ENCODE results near the gene MRPL24. TPM values are rescaled to one million over a fixed set of nuclear protein-coding genes. Genes with fewer than 3 reads are reported as not detected.

MRPL24 gene
- total and polyA plus RNA-seq, 9 of the 15 experiments (the other 6 are each of a cell fraction or from before 2014, with no cell fraction given) = 74.3 to 267 (median 113) TPM

GRCh38 chr1:156728599-156729462 is 12.1 kb downstream of the MRPL24 start, which contains the start of gene ISG20L2 (continued):
- TF ChIP-seq ZBTB49 (CRISPR knock-in tag; IDR thresholded peaks at IDR 0.05; ENCODE audit: borderline replicate concordance) = no peak
- TF ChIP-seq MTA1 (IDR thresholded peaks at IDR 0.05; ENCODE audit: borderline replicate concordance) = peak; percentile 98
- TF ChIP-seq ZC3H8 (IDR thresholded peaks at IDR 0.05) = no peak
- TF ChIP-seq ZFP36 (IDR thresholded peaks at IDR 0.05; ENCODE audit: low read depth, low read length, partially characterized antibody) = no peak
- TF ChIP-seq IRF1 (CRISPR knock-in tag; IDR thresholded peaks at IDR 0.05; ENCODE audit: borderline replicate concordance) = no peak
- TF ChIP-seq GTF3C2 (IDR thresholded peaks at IDR 0.05; ENCODE audit: borderline replicate concordance, extremely low read depth, insufficient read length) = no peak
- no peak for TF ChIP-seq HLTF (IDR thresholded peaks at IDR 0.05)
- TF ChIP-seq LEF1 (IDR thresholded peaks at IDR 0.05) = 0 out of 2 replicates have a peak, but pooled peaks have one; percentile 65
- peak; percentile 64 for TF ChIP-seq KDM5B (IDR thresholded peaks at IDR 0.05; ENCODE audit: insufficient replicate concordance, low read depth, low read length)
- no peak for TF ChIP-seq POLR3A (IDR thresholded peaks at IDR 0.05; ENCODE audit: borderline replicate concordance, extremely low read depth, insufficient read depth, insufficient read length)
- TF ChIP-seq MTA2 (IDR thresholded peaks at IDR 0.05; ENCODE audit: low read depth) = no peak
- TF ChIP-seq MCM3 (IDR thresholded peaks at IDR 0.05) = no peak
- no peak for TF ChIP-seq HES1 (IDR thresholded peaks at IDR 0.05; ENCODE audit: low read depth)
- TF ChIP-seq RNF2 (IDR thresholded peaks at IDR 0.05) = no peak; the same call in 1 of the 2 replicates
- TF ChIP-seq ERF (CRISPR knock-in tag; IDR thresholded peaks at IDR 0.05) = peak; percentile 42; the same call in 1 of the 2 replicates
- TF ChIP-seq ZNF398 (CRISPR knock-in tag; IDR thresholded peaks at IDR 0.05) = no peak
- TF ChIP-seq HOMEZ (CRISPR knock-in tag; IDR thresholded peaks at IDR 0.05) = no peak
